ENCODE measurements around the gene WDR91.

Gene WDR91

GRCh38 chr7:135240441-135240840 lies 29.1 kb upstream of the WDR91 start:
- Histone ChIP-seq H3K9ac (ENCODE audit: low read length) (no peak overlapping the region), H3K4me3 (ENCODE audit: insufficient read depth, low read length, poor library complexity, severe bottlenecking) (no peak overlapping the region), H3K27me3 (ENCODE audit: low read length) (no peaks in the 10 kb centered on the region), H3K4me2 (ENCODE audit: low read depth, low read length, poor library complexity, severe bottlenecking) (no peak overlapping the region), H2AFZ (ENCODE audit: low read depth, low read length, severe bottlenecking) (no peak overlapping the region), H3K9me3 (ENCODE audit: insufficient read depth, low read length) (no peaks in the 10 kb centered on the region), H3K36me3 (ENCODE audit: low read length) (no peaks in the 10 kb centered on the region), H3K9me2 (replicated peaks; ENCODE audit: insufficient read depth, low read length) (no peaks in the 10 kb centered on the region), H3F3A (ENCODE audit: insufficient read depth) (no peaks in the 10 kb centered on the region), H3K79me2 (ENCODE audit: insufficient read depth, low read length) (no peaks in the 10 kb centered on the region), H4K20me1 (ENCODE audit: low read depth, low read length) (no peaks in the 10 kb centered on the region), H3K27ac (ENCODE audit: low read depth, low read length) (no peak overlapping the region)
- TF ChIP-seq CTCF (IDR thresholded peaks at IDR 0.05; ENCODE audit: insufficient read depth, low read length, poor library complexity, severe bottlenecking), result no peak
- no peak for TF ChIP-seq EZH2phosphoT487 (conservative IDR thresholded peaks at IDR 0.05; ENCODE audit: low read length)

- Histone ChIP-seq H3K9me2 (replicated peaks; ENCODE audit: insufficient read depth, low read length) (no peaks in the 10 kb centered on the region), H3F3A (ENCODE audit: insufficient read depth) (no peaks in the 10 kb centered on the region), H3K4me3 (ENCODE audit: insufficient read depth, low read length, poor library complexity, severe bottlenecking) (no peak overlapping the region), H3K27ac (ENCODE audit: low read depth, low read length) (no peak overlapping the region), H3K9me3 (ENCODE audit: insufficient read depth, low read length) (no peaks in the 10 kb centered on the region), H3K4me2 (ENCODE audit: low read depth, low read length, poor library complexity, severe bottlenecking) (no peak overlapping the region), H3K9ac (ENCODE audit: low read length) (no peak overlapping the region), H2AFZ (ENCODE audit: low read depth, low read length, severe bottlenecking) (no peak overlapping the region), H3K79me2 (ENCODE audit: insufficient read depth, low read length) (no peaks in the 10 kb centered on the region), H4K20me1 (ENCODE audit: low read depth, low read length) (no peaks in the 10 kb centered on the region), H3K36me3 (ENCODE audit: low read length) (no peaks in the 10 kb centered on the region), H3K27me3 (ENCODE audit: low read length) (no peaks in the 10 kb centered on the region)
- TF ChIP-seq EZH2phosphoT487 (conservative IDR thresholded peaks at IDR 0.05; ENCODE audit: low read length) (no peak), CTCF (IDR thresholded peaks at IDR 0.05; ENCODE audit: insufficient read depth, low read length, poor library complexity, severe bottlenecking) (no peak)
These were observed 27.9 kb upstream of the WDR91 start for GRCh38 chr7:135239263-135239662.

GRCh38 chr7:135238112-135238744 lies 26.9 kb upstream of the WDR91 start:
- no peaks in the 10 kb centered on the region for H3K27me3 ChIP-seq (ENCODE audit: low read length)

More at GRCh38 chr7:135238112-135238744, 26.9 kb upstream of the WDR91 start:
- no peaks in the 10 kb centered on the region for H3K36me3 ChIP-seq (ENCODE audit: low read length)
- H2AFZ ChIP-seq (ENCODE audit: low read depth, low read length, severe bottlenecking), result no peak overlapping the region
- no peaks in the 10 kb centered on the region for H3K79me2 ChIP-seq (ENCODE audit: insufficient read depth, low read length)
- H4K20me1 ChIP-seq (ENCODE audit: low read depth, low read length), result no peaks in the 10 kb centered on the region
- peak; percentile 13 for TF ChIP-seq CTCF (IDR thresholded peaks at IDR 0.05; ENCODE audit: insufficient read depth, low read length, poor library complexity, severe bottlenecking)
- TF ChIP-seq EZH2phosphoT487 (conservative IDR thresholded peaks at IDR 0.05; ENCODE audit: low read length), result no peak
- no peak overlapping the region for H3K4me2 ChIP-seq (ENCODE audit: low read depth, low read length, poor library complexity, severe bottlenecking)
- H3K9me3 ChIP-seq (ENCODE audit: insufficient read depth, low read length), result no peaks in the 10 kb centered on the region
- H3K9me2 ChIP-seq (replicated peaks; ENCODE audit: insufficient read depth, low read length), result no peaks in the 10 kb centered on the region
- H3F3A ChIP-seq (ENCODE audit: insufficient read depth), result no peaks in the 10 kb centered on the region
- no peak overlapping the region for H3K27ac ChIP-seq (ENCODE audit: low read depth, low read length)
- H3K4me3 ChIP-seq (ENCODE audit: insufficient read depth, low read length, poor library complexity, severe bottlenecking), result no peak overlapping the region
- no peak overlapping the region for H3K9ac ChIP-seq (ENCODE audit: low read length)

All from SU-DHL-6 (cell line).